HUES48 (cell line): ENCODE measurements around the gene GPR65.

Experiments used
- H3K27ac ChIP-seq: one replicate; pipeline ENCODE4 v1.7.0; 2013; ENCODE audit warnings: low read depth, low read length, inconsistent platforms
- H3K27me3 ChIP-seq: 2 replicates; pipeline ENCODE4 v1.6.1; 2013; ENCODE audit warnings: mild to moderate bottlenecking, low read length; ENCODE audit not compliant: control insufficient read depth, insufficient read depth
- H3K36me3 ChIP-seq: 2 replicates; pipeline ENCODE4 v1.6.1; 2013; ENCODE audit warnings: low read length; ENCODE audit not compliant: control insufficient read depth, insufficient read depth
- H3K4me1 ChIP-seq: 2 replicates; pipeline ENCODE4 v1.6.1; 2013; ENCODE audit warnings: mild to moderate bottlenecking, low read length; ENCODE audit not compliant: control insufficient read depth, insufficient read depth
- H3K4me3 ChIP-seq: 2 replicates; pipeline ENCODE4 v1.5.1; 2013; ENCODE audit warnings: mild to moderate bottlenecking, low read depth, low read length
- H3K9ac ChIP-seq: 2 replicates; pipeline ENCODE4 v1.6.1; 2013; ENCODE audit warnings: mild to moderate bottlenecking, low read depth, low read length, moderate library complexity
- H3K9me3 ChIP-seq: 2 replicates; pipeline ENCODE4 v1.6.1; 2013; ENCODE audit warnings: low read length; ENCODE audit not compliant: control insufficient read depth, insufficient read depth

The GPR65 gene, protein sequence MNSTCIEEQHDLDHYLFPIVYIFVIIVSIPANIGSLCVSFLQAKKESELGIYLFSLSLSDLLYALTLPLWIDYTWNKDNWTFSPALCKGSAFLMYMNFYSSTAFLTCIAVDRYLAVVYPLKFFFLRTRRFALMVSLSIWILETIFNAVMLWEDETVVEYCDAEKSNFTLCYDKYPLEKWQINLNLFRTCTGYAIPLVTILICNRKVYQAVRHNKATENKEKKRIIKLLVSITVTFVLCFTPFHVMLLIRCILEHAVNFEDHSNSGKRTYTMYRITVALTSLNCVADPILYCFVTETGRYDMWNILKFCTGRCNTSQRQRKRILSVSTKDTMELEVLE

DNA sequence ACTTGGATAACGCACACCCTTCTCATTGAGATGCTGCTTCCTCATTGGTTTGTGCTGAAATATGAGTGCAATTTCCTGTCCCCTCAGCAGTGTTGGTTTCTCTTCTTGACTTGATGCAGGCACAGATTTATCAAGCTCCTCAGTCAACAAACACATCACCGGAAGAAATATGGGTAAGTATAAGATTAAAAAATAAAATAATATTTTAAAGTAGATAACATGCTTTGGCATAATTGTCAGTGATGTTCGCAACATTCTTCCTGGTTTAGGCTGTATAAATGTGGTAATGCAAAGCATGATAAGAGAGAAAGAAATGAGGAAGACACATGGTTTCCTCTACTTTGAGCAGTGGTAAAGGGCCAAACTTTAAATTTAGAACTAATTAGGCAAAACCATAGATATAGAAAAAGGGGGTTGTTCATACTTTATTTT, at the start of gene GPR65:
GPR65 (plus strand) TSS at position 86 of the 432 bp plus-strand sequence. CDS start 5,713 bp downstream, outside the sequence.
- Histone ChIP-seq H3K4me3 (no peak within 1 kb of the TSS), H3K4me1 (no peaks in the 10 kb centered on the region; the same call in 1 of the 2 replicates), H3K9me3 (no peaks in the 10 kb centered on the region), H3K9ac (no peak within 1 kb of the TSS), H3K27me3 (no peaks in the 10 kb centered on the region), H3K36me3 (no peaks in the 10 kb centered on the region), H3K27ac (no peak within 1 kb of the TSS)

DNA sequence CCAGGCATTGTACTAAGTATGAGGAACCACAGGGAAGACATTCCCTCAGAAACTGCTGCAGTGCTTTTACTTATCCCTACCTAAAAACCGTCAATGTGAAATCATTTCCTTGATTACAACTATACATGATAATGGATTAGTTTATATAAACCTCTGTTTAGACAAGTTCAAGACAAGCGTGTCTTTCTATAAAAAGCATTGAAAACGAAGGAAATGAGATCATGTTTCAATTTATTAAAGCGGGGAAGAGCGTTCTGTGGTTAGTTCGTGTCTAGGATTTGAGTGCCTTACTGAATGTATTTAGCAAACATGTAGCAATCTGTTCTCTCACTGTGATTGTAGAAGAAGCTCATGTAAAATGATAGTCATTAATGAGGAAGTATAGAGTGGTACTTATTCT, 49.4 kb upstream of the GPR65 start:
- H3K27me3 ChIP-seq, result no peaks in the 10 kb centered on the region
- no peaks in the 10 kb centered on the region for H3K36me3 ChIP-seq
- H3K9ac ChIP-seq, result no peak overlapping the region
- no peak overlapping the region for H3K4me3 ChIP-seq
- no peak overlapping the region for H3K27ac ChIP-seq
- H3K4me1 ChIP-seq, result no peaks in the 10 kb centered on the region
- no peaks in the 10 kb centered on the region for H3K9me3 ChIP-seq

DNA sequence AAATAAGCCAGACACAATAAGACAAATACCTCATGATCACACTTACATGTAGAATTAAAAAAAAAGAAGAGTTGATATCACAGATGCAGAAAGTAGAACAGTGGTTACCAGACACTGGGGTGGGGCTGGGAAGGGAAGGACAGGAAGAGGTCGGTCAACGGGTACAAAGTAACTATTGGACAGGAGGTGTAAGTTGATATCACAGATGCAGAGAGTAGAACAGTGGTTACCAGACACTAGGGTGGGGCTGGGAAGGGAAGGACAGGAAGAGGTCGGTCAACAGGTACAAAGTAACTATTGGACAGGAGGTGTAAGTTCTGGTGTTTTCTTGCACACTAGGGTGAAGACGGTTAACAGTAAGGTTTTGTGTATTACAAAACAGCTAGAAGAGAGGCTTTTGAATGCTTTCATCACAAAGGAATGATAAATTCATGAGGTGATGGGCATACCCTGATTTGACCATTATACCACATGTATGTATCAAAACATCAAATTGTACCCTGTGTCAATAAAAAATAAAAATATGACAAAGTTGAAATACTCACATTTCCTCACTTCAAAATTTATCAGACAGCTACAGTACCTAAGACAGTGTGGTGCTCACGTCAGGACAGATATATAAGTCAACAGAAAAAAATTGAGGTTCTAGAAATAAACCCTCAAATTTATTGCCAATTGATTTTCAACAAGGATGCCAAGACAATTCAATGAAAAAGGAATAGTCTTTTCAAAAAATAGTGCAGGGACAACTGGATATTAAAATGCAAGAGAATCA, 44.7 kb upstream of the GPR65 start:
- no peak overlapping the region for H3K27ac ChIP-seq
- H3K9me3 ChIP-seq, result no peaks in the 10 kb centered on the region
- H3K36me3 ChIP-seq, result no peaks in the 10 kb centered on the region
- H3K4me3 ChIP-seq, result no peak overlapping the region
- H3K4me1 ChIP-seq, result no peaks in the 10 kb centered on the region
- H3K9ac ChIP-seq, result no peak overlapping the region
- no peaks in the 10 kb centered on the region for H3K27me3 ChIP-seq

DNA sequence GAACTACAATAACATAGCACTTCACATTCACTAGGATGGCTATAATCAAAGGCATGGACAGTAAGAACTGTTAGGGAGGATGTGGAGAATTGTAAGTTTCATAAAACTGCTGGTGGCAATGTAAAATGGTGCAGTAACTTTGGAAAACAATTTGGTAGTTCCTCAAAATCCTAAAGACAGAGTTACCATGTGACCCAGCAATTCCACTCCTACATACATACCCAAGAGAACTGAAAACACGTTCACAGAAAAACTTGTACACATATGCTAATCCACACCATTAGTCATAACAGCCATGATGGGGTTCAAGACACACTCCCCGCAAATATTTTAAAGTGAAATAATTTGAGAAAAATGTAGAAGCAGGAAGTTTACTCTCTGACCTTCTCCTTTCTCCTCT, 43.7 kb upstream of the GPR65 start:
- no peak overlapping the region for H3K27ac ChIP-seq
- no peaks in the 10 kb centered on the region for H3K9me3 ChIP-seq
- H3K9ac ChIP-seq, result no peak overlapping the region
- no peaks in the 10 kb centered on the region for H3K27me3 ChIP-seq
- H3K4me3 ChIP-seq, result no peak overlapping the region
- H3K4me1 ChIP-seq, result no peaks in the 10 kb centered on the region
- H3K36me3 ChIP-seq, result no peaks in the 10 kb centered on the region

DNA sequence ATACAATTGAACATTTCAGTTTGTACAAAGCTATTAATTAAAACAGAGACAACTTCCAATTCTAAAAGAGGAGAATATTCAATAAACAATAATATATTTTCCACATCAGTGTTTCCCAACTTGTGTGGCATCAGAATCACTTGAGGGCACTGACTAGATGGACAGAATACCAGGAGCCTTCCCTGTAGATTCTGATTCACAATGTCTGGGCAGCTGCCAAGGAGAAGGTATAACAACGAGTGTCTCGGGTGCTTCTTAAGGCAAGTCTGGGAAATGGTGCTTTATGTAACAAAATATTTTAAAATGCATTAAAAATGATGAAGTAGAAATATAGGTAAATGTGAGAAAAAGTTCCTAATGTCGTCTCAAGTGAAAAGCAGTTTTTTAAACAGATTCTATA, 38.1 kb upstream of the GPR65 start:
- H3K4me1 ChIP-seq, result no peaks in the 10 kb centered on the region
- no peak overlapping the region for H3K27ac ChIP-seq
- H3K9me3 ChIP-seq, result no peaks in the 10 kb centered on the region
- no peak overlapping the region for H3K4me3 ChIP-seq
- H3K36me3 ChIP-seq, result no peaks in the 10 kb centered on the region
- no peak overlapping the region for H3K9ac ChIP-seq
- H3K27me3 ChIP-seq, result no peaks in the 10 kb centered on the region

DNA sequence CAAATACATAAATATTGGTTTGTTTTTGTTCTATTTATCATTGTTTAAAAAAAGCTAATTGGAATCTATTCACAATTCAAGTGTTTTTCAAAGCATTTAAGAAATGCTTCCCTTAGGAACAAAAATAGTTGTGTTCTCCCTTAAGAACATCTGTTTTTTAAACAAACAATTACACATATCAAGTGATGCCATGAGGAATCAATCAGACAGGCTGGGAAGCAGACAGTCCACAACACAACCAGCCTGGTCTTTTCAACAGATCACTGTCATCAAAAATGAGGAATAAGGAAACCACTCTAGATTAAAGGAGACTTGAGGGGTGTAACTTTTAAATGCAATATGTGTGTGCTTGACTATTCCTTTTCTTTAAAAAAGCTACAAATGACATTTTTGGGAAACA, 37.4 kb upstream of the GPR65 start:
- Histone ChIP-seq H3K27ac (no peak overlapping the region), H3K9ac (no peak overlapping the region), H3K36me3 (no peaks in the 10 kb centered on the region), H3K4me1 (no peaks in the 10 kb centered on the region), H3K27me3 (no peaks in the 10 kb centered on the region), H3K4me3 (no peak overlapping the region), H3K9me3 (no peaks in the 10 kb centered on the region)

DNA sequence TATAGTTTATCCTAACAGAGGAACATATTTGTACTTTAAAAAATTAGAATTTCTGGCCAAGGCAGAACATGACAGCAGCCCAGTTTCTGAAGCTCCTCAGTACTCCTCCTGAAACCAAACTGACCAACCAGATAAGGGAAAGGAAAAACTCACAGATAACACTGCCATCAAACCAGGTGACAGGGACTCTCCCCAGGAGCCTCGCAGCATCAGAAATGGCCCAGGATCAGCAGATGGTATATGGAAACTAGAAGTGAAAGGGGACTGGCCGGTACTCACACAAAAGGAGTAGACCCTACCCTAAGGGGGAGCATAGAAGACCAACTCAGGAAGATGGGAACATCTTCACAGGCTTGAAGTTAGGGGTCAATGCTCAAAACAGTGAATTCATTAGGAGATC, 33.9 kb upstream of the GPR65 start:
- H3K4me3 ChIP-seq, result no peak overlapping the region
- no peaks in the 10 kb centered on the region for H3K4me1 ChIP-seq
- no peak overlapping the region for H3K27ac ChIP-seq
- no peaks in the 10 kb centered on the region for H3K27me3 ChIP-seq
- no peak overlapping the region for H3K9ac ChIP-seq
- no peaks in the 10 kb centered on the region for H3K36me3 ChIP-seq
- no peaks in the 10 kb centered on the region for H3K9me3 ChIP-seq

DNA sequence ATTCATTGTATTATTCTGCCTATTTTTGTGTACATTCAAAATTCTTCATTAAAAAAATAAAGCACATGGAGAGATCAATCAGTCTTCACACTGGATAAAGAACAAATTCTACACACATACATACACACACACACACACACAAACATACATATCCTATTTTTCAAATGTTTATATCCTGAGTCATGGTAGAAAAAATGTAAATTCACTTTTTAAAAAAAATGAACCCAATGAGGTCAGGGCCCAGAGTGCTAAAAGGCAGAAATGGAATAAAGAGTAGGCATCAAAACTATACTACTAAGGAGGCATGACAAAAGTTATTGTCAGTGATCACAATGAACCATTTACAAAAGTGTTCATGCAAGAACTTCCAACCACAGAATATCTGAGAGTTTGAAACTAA, 29.3 kb upstream of the GPR65 start:
- Histone ChIP-seq H3K9ac (no peak overlapping the region), H3K27ac (no peak overlapping the region), H3K4me1 (no peaks in the 10 kb centered on the region), H3K36me3 (no peaks in the 10 kb centered on the region), H3K27me3 (no peaks in the 10 kb centered on the region), H3K4me3 (no peak overlapping the region), H3K9me3 (no peaks in the 10 kb centered on the region)

DNA sequence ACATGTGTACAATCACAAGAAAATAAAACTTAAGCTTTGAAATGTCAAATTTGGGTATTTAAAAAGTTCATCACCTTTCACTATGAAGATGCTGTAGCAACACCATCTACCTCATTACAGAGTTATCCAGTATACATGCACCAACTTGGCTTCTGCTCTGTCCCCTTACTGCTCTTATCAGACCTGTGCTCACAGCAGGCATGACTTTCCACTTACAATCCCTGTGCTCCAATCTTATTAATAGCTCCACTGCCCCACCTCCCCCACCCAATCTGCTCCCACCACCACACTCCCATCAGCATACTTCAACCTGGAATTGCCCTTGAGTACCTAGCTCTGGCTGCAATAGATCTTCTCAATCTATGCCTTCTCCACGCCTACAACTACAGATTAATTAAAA, 25.2 kb upstream of the GPR65 start:
- Histone ChIP-seq H3K4me1 (no peaks in the 10 kb centered on the region), H3K36me3 (no peaks in the 10 kb centered on the region), H3K27me3 (no peaks in the 10 kb centered on the region), H3K9me3 (no peaks in the 10 kb centered on the region), H3K27ac (no peak overlapping the region), H3K4me3 (no peak overlapping the region), H3K9ac (no peak overlapping the region)

DNA sequence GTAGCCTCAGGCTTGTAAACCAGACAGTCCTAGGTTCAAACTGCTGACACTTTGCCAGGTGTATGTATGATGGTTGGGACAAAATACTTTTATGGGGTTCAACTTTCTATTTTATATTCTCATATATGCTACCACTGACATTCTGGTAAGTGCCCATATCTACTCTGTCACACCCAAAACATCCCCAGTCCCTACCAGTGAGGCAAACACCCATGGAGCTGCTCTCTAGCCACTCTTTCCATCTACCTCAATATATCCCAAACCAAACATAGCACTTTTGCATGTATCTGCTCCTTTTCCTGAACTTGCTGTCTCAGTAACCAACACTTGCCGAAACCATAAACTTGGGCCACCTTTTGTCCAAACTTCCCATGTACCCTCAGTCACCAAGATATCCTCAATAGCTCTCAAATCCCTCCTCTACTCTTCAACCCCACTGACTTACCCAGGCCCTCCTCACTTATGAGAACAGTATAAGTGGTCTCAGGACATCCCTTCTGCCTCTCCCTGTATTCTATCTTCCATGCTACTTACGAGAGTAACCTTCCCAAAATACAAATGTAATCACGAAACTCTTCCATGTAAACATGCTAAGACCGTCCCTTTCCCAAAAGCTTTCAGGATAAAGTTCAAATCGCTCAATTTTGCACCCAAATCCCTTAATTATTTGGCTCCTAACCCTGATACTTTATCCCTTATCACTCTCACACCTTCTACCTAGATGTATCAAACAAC, 15.5 kb upstream of the GPR65 start:
- no peak overlapping the region for H3K9ac ChIP-seq
- no peak overlapping the region for H3K4me3 ChIP-seq
- H3K36me3 ChIP-seq, result no peaks in the 10 kb centered on the region

DNA sequence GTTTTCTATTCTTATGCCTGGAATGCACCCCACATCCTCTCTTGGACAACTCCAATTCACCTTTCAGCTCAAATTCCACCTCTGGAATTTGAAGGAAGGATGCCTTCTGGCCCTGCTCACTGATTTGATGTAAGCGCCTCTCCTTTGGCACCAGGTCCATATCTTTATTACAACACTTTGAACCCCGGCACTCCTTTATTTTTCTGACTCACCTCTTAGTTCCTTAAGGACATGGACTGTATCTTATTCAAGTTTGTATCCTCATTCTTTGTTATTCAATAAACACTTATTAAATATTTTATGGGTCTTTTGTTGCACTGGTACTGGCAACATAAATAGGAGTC, 15.0 kb upstream of the GPR65 start:
- H3K9ac ChIP-seq, result no peak overlapping the region
- no peaks in the 10 kb centered on the region for H3K36me3 ChIP-seq
- no peaks in the 10 kb centered on the region for H3K27me3 ChIP-seq
- H3K27ac ChIP-seq, result no peak overlapping the region
- no peaks in the 10 kb centered on the region for H3K9me3 ChIP-seq
- no peak overlapping the region for H3K4me3 ChIP-seq
- H3K4me1 ChIP-seq, result peaks cover 22% of the 10 kb centered on the region

More for the DNA sequence above, 15.5 kb upstream of the GPR65 start:
- peaks cover 22% of the 10 kb centered on the region for H3K4me1 ChIP-seq
- H3K9me3 ChIP-seq, result no peaks in the 10 kb centered on the region
- H3K27ac ChIP-seq, result no peak overlapping the region
- H3K27me3 ChIP-seq, result no peaks in the 10 kb centered on the region
